HCT116 (cell line): ENCODE measurements around the gene ZSCAN9. TPM values are rescaled to one million over a fixed set of nuclear protein-coding genes. Genes with fewer than 3 reads are reported as not detected.

Experiments
- ATAC-seq: fragments of 200-7000 bp; cut with Tn5 transposase; 2 replicates; pipeline ENCODE4 v1.9.1; 2020; ENCODE audit warnings: mild to moderate bottlenecking, moderate library complexity
- BruUV-seq: library from RNA; stranded (reverse); fragments of 400-500 nt; replicated peaks from 2 replicates; lab custom pipeline; 2021; lab: Mats Ljungman, UMichigan
- CTCF ChIA-PET: fragments of 300-600 bp; sonication (Branson Sonifier 250); formaldehyde crosslinking; loops from one replicate; lab custom pipeline; 2021; ENCODE audit warnings: antibody characterized with exemption; lab: Charles Lee
- POLR2A ChIA-PET: fragments of 300-600, 350-600 bp; sonication (Branson Sonifier 250); formaldehyde crosslinking; loops from one replicate; lab custom pipeline; 2021; ENCODE audit warnings: antibody characterized with exemption; lab: Charles Lee
- RAD21 ChIA-PET, 2 experiments: fragments of 300-600 bp; sonication (Branson Sonifier 250); formaldehyde crosslinking; loops; one replicate each; lab custom pipeline; 2023; ENCODE audit warnings: low total read pairs in 2 of 2; ENCODE audit not compliant: uncharacterized antibody in 2 of 2, unreplicated experiment in 2 of 2, low non-redundant PET in 1 of 2; lab: Charles Lee
- DNase-seq: peaks from one replicate; pipeline ENCODE4 v3.0.0-alpha.2; 2010; ENCODE audit warnings: low read depth, low spot score
- H2AFZ ChIP-seq: fragments of 200-600 bp; shearing (Covaris generic), sonication (generic); 2 replicates; pipeline ENCODE4 v1.6.1; 2017; ENCODE audit warnings: low read depth, mixed run types, mixed read lengths, antibody characterized with exemption, low read length; ENCODE audit not compliant: poor library complexity, severe bottlenecking
- H3K27ac ChIP-seq: 2 replicates; pipeline ENCODE4 v1.5.1; 2012; ENCODE audit warnings: low read depth, low read length
- H3K27me3 ChIP-seq: fragments of 200-600 bp; sonication (generic); 2 replicates; pipeline ENCODE4 v1.6.1; 2016; ENCODE audit warnings: mixed run types, low read length, mixed read lengths; ENCODE audit not compliant: insufficient read depth
- H3K36me3 ChIP-seq, 2 experiments: fragments of 200-500 bp in 1 of 2; fragments of 200-600 bp in 1 of 2; sonication (Bioruptor generic) in 1 of 2; sonication (generic) in 1 of 2; 2 replicates each; pipeline versions ENCODE4 v1.5.1 to v1.6.1; 2014 to 2016; ENCODE audit warnings: low read length in 2 of 2, inconsistent platforms in 1 of 2, mixed read lengths in 1 of 2, mixed run types in 1 of 2; ENCODE audit not compliant: insufficient read depth in 2 of 2, control insufficient read depth in 1 of 2
- H3K4me1 ChIP-seq, 2 experiments: fragments of 200-600 bp in 1 of 2; sonication (generic) in 1 of 2; 2 replicates each; pipeline versions ENCODE4 v1.5.1 to v1.6.1; 2012 to 2017; ENCODE audit warnings: low read length in 2 of 2, inconsistent platforms in 1 of 2, mild to moderate bottlenecking in 1 of 2, mixed read lengths in 1 of 2, mixed run types in 1 of 2, moderate library complexity in 1 of 2; ENCODE audit not compliant: insufficient read depth in 2 of 2, control insufficient read depth in 1 of 2
- H3K4me2 ChIP-seq: fragments of 200-600 bp; sonication (generic); 2 replicates; pipeline ENCODE4 v1.6.1; 2017; ENCODE audit warnings: mixed run types, low read length, mixed read lengths
- H3K4me3 ChIP-seq, 2 experiments: fragments of 200-600 bp in 1 of 2; sonication (generic) in 1 of 2; replicated peaks in 1 of 2; 2 replicates each; pipeline ENCODE4 v1.5.1; 2011 to 2016; ENCODE audit warnings: low read length in 2 of 2, control low read depth in 1 of 2, low read depth in 1 of 2, mild to moderate bottlenecking in 1 of 2, mixed read lengths in 1 of 2, mixed run types in 1 of 2
- H3K79me2 ChIP-seq: fragments of 200-600 bp; sonication (generic); 2 replicates; pipeline ENCODE4 v1.6.1; 2017; ENCODE audit warnings: mild to moderate bottlenecking, mixed run types, low read length, moderate library complexity, mixed read lengths; ENCODE audit not compliant: insufficient read depth
- H3K9ac ChIP-seq: fragments of 200-600 bp; sonication (generic); 2 replicates; pipeline ENCODE4 v1.6.1; 2016; ENCODE audit warnings: low read length, mixed read lengths
- H3K9me2 ChIP-seq: fragments of 200-600 bp; sonication (generic), shearing (Covaris generic); 2 replicates; pipeline ENCODE4 v1.6.1; 2017; ENCODE audit warnings: mixed run types, mild to moderate bottlenecking, moderate library complexity; ENCODE audit not compliant: insufficient read depth
- H3K9me3 ChIP-seq, 2 experiments: fragments of 200-500 bp in 1 of 2; fragments of 200-600 bp in 1 of 2; sonication (Bioruptor generic) in 1 of 2; sonication (generic) in 1 of 2; 2 replicates each; pipeline ENCODE4 v1.6.1; 2014 to 2017; ENCODE audit warnings: low read length in 2 of 2, mixed read lengths in 2 of 2, inconsistent platforms in 1 of 2, low read depth in 1 of 2, mild to moderate bottlenecking in 1 of 2, mixed run types in 1 of 2, moderate library complexity in 1 of 2; ENCODE audit not compliant: control insufficient read depth in 1 of 2, insufficient read depth in 1 of 2
- H4K20me1 ChIP-seq: fragments of 200-600 bp; sonication (generic), shearing (Covaris generic); 2 replicates; pipeline ENCODE4 v1.6.1; 2017; ENCODE audit warnings: mixed run types, mild to moderate bottlenecking, moderate library complexity; ENCODE audit not compliant: insufficient read depth
- ATF3 ChIP-seq: IDR thresholded peaks from 2 replicates; pipeline ENCODE4 v1.6.1; 2012
- CEBPB ChIP-seq: IDR thresholded peaks from 2 replicates; pipeline ENCODE4 v1.6.1; 2012; ENCODE audit warnings: low read depth
- EGR1 ChIP-seq: IDR thresholded peaks from 2 replicates; pipeline ENCODE4 v1.6.1; 2012; ENCODE audit warnings: low read depth
- ELF1 ChIP-seq: IDR thresholded peaks from 2 replicates; pipeline ENCODE4 v1.6.1; 2012; ENCODE audit warnings: low read depth, borderline replicate concordance
- EZH2 ChIP-seq: fragments of 200-600 bp; sonication (generic); IDR thresholded peaks from 2 replicates; pipeline ENCODE4 v1.6.1; 2017; ENCODE audit warnings: antibody characterized with exemption, mixed run types
- EZH2phosphoT487 ChIP-seq: fragments of 200-600 bp; IDR thresholded peaks from 2 replicates; pipeline ENCODE4 v1.6.1; 2018; ENCODE audit warnings: antibody characterized with exemption, borderline replicate concordance
- FOSL1 ChIP-seq: IDR thresholded peaks from 2 replicates; pipeline ENCODE4 v1.6.1; 2012; ENCODE audit warnings: low read depth
- POLR2A ChIP-seq: IDR thresholded peaks from 2 replicates; pipeline ENCODE4 v1.7.0; 2011; ENCODE audit warnings: borderline replicate concordance; ENCODE audit not compliant: insufficient read depth, insufficient read length; ENCODE audit errors: extremely low read depth
- RAD21 ChIP-seq: IDR thresholded peaks from 2 replicates; pipeline ENCODE4 v1.6.1; 2012; ENCODE audit warnings: low read depth, mild to moderate bottlenecking
- SIN3A ChIP-seq: IDR thresholded peaks from 2 replicates; pipeline ENCODE4 v1.6.1; 2012; ENCODE audit warnings: low read depth
- YY1 ChIP-seq: IDR thresholded peaks from 2 replicates; pipeline ENCODE4 v1.6.1; 2011; ENCODE audit warnings: low read length, low read depth, moderate library complexity, mild to moderate bottlenecking; ENCODE audit not compliant: insufficient replicate concordance; ENCODE audit errors: extremely low read depth
- ZBTB33 ChIP-seq: IDR thresholded peaks from 2 replicates; pipeline ENCODE4 v1.6.1; 2011; ENCODE audit warnings: mild to moderate bottlenecking, low read length, moderate library complexity; ENCODE audit not compliant: insufficient replicate concordance; ENCODE audit errors: extremely low read depth
- ZNF274 ChIP-seq: fragments of 200-500 bp; sonication (Bioruptor generic); IDR thresholded peaks from 2 replicates; pipeline ENCODE4 v1.6.1; 2014; ENCODE audit warnings: mild to moderate bottlenecking, low read depth, low read length, inconsistent platforms
- intact Hi-C: fragments of 100-400 bp; cut with micrococcal nuclease; formaldehyde crosslinking; loops from 2 replicates; pipeline ENCODE4 v1.10.0; 2022
- total RNA-seq: library from RNA; stranded (reverse); gene quantifications from one replicate; pipeline ENCODE4 v1.2.1, GENCODE V29; 2021; ENCODE audit not compliant: unreplicated experiment

Gene ZSCAN9
- total RNA-seq, 1 experiment from 2014 or later: 10.8 TPM

GRCh38 chr6:28209753-28210535 lies 15.1 kb upstream of the ZSCAN9 start:
- intact Hi-C loops: loop anchor here (5.0 kb wide), 1 partner anchor 308 kb away; no protein-coding TSS in a partner anchor
- no peak overlapping the region for H3K9ac ChIP-seq
- H2AFZ ChIP-seq: peak overlapping the region; percentile 32
- H4K20me1 ChIP-seq: no peaks in the 10 kb centered on the region
- no peak for DNase-seq
- ChIA-PET POLR2A (no interaction called here), CTCF (no interaction called here)
- H3K4me2 ChIP-seq: no peak overlapping the region
- peaks cover 5 to 15% of the 10 kb centered on the region in 2 experiments; a peak in 3 of 4 replicates for H3K4me1 ChIP-seq
- no TSS peak for BruUV-seq
- no peaks in the 10 kb centered on the region for H3K9me3 ChIP-seq
- H3K27me3 ChIP-seq: no peaks in the 10 kb centered on the region
- ATAC-seq: no peak
- H3K27ac ChIP-seq: no peak overlapping the region
- H3K79me2 ChIP-seq: no peaks in the 10 kb centered on the region
- TF ChIP-seq YY1 (no peak), FOSL1 (no peak), ZBTB33 (no peak), POLR2A (no peak), EZH2 (no peak), EGR1 (no peak), CEBPB (no peak), RAD21 (no peak), EZH2phosphoT487 (no peak), ELF1 (no peak), ATF3 (no peak), ZNF274 (no peak), SIN3A (no peak)
- TF ChIP-seq, all 23 proteins: peak for 0
- H3K9me2 ChIP-seq: no peaks in the 10 kb centered on the region
- no peak overlapping the region for H3K4me3 ChIP-seq
- H3K36me3 ChIP-seq: no peaks in the 10 kb centered on the region
- RAD21 ChIA-PET: no interaction called here
